HG03025 (cell line): ENCODE measurements around the gene LMX1A.

ENCODE experiments used
- ATAC-seq: cut with Tn5 transposase; IDR thresholded peaks from one replicate; pipeline ENCODE4 v1.9.1; 2021; ENCODE audit warnings: mild to moderate bottlenecking, moderate library complexity; ENCODE audit not compliant: unreplicated experiment, low FRiP score

LMX1A gene

GRCh38 chr1:165228111-165228655, 128.3 kb downstream of the LMX1A start:
- no peak for ATAC-seq

- ATAC-seq = no peak
These were observed 130.2 kb downstream of the LMX1A start for GRCh38 chr1:165226326-165226725.

DNA sequence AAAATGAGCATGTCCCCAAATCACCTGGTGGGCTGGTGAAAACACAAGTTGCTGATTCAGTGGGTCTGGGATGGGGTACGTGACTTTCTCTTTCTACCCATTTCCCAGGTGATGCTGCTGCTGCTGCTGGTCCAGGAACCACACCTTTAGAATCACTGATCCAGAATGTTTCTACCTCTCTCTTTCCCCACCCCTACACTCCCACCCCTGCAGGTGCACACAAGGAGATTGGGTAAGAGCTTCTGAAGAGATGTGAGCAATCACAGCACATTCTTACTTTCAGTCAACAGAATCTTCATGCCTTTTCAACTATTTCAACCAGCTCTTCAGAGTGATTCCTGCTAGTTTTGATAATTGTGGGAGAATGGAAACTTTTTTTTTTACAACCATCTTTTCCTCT, 130.9 kb downstream of the LMX1A start:
- ATAC-seq = no peak

- ATAC-seq = no peak
These were observed 131.5 kb downstream of the LMX1A start for GRCh38 chr1:165225062-165225461.

DNA sequence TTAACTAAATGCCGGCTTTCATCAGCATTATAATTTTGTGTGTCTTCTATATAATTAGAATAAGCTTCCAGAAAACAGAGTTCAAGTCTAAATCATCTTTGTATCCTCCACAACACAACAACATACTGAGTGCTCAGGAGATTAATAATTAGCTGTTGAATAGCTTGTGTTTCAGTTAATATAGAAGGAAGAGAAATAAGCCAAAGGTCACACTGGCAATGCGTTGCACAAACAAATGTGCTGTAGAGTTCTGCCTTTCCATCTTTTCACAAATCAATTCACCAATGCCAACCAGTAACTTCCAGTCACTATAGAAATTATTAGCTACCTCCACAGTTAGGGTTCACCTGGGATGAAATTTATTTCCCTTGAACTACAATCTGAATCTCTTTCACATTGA, 132.0 kb downstream of the LMX1A start:
- no peak for ATAC-seq

- ATAC-seq = no peak
These were observed 133.9 kb downstream of the LMX1A start for GRCh38 chr1:165222580-165222979.

- ATAC-seq = no peak
These were observed 137.8 kb downstream of the LMX1A start for GRCh38 chr1:165218731-165219130.

GRCh38 chr1:165217958-165218357, 138.6 kb downstream of the LMX1A start:
- ATAC-seq = no peak

DNA sequence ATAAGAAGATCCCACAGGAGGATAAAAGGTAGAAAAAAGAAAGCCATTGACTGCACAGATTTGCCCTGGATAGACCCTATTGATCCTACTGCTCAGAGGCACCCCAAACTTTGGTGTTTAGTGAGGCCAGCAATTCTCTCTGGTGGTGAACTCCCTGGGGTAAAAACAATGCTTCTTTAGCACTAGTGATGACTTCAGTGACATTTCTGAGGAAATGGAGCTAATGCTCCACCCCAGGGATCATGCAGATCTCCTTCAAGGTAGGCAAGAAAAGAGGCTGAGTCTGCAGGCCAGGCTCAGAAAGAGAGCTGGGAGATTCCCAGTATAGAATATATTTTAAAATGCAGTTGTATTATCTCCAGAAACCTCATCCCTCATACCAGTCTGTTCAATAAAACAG, 140.3 kb downstream of the LMX1A start:
- ATAC-seq = no peak

GRCh38 chr1:165215676-165216075, 140.8 kb downstream of the LMX1A start:
- ATAC-seq = no peak

DNA sequence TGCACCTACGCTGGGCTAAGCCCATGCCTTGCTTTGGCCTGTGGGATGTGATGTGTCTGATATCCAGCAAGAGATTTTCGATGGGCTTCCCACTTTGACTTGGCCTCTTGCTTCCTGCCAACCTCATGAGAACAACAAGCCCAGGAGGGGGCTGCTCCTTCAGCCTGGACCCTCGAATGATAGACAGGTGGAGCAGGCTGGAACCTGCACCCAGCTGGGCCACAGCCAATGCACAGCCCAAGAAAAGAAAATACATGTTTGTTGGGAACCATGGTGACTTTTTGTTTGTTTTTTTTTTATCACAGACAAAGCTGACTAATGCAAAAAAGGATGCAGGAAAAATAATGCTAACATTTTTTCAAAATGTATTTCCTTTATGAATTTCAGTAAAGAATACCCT, 144.3 kb downstream of the LMX1A start:
- ATAC-seq = no peak

- no peak for ATAC-seq
These were observed 148.5 kb downstream of the LMX1A start for GRCh38 chr1:165207853-165208515.

DNA sequence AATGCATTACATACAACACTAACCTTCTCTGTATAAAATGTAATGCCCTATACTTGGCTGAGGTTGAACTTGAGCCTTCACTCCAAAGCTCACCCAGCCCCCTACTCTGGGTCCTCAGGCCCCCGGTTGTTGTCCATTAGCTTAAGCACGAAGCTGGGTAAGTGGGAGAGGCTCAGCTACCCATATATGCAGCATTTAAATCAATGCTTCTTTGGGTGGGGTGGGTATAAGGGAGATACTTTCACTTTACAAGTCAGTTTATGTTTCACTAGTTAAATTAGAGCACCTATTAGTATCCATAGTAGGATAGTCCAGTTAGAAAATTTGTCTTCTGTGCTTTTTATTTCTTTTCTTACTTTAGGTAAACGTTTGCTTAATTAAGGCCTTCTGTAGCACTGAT, 151.4 kb downstream of the LMX1A start:
- ATAC-seq = no peak

DNA sequence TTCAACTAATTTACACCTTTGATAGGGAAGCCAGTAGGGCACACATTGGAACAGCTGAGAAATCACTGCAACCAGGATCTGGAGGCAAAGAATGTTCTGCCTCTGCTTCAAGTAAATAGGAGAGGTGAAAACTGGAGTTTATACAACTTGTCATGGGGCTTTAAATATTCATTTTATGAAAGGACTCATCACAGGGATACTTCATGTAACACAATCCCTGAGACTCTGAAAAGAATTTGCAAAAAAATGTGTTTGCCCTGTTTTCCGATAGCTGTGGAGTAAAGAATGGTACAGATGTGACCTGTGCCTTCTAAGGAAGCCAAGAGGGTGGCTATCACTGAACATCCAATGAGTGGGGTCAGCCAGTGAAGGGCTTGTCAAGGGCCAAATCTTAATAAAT, 152.0 kb downstream of the LMX1A start:
- ATAC-seq = no peak

GRCh38 chr1:165191087-165191486, 165.4 kb downstream of the LMX1A start:
- no peak for ATAC-seq

DNA sequence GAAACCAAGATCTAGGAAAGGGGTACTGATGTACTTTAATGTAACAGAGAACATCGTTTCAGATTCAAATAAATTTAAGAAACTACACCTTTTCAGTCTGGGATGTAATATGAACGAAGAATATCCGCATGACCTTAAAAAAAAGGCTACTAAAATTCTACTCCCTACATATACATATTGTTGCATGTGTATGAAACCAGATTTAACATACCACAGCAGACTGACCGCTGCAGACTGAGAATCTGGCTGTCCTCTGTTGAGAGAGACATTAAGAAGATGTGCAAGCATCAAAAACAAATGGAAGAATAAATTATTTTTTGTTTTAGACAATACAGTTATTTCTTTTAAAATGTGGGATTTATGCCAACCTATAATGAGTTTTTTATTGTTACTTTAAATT, 166.6 kb downstream of the LMX1A start:
- ATAC-seq = no peak

- no peak for ATAC-seq
These were observed 167.5 kb downstream of the LMX1A start for GRCh38 chr1:165189011-165189410.

DNA sequence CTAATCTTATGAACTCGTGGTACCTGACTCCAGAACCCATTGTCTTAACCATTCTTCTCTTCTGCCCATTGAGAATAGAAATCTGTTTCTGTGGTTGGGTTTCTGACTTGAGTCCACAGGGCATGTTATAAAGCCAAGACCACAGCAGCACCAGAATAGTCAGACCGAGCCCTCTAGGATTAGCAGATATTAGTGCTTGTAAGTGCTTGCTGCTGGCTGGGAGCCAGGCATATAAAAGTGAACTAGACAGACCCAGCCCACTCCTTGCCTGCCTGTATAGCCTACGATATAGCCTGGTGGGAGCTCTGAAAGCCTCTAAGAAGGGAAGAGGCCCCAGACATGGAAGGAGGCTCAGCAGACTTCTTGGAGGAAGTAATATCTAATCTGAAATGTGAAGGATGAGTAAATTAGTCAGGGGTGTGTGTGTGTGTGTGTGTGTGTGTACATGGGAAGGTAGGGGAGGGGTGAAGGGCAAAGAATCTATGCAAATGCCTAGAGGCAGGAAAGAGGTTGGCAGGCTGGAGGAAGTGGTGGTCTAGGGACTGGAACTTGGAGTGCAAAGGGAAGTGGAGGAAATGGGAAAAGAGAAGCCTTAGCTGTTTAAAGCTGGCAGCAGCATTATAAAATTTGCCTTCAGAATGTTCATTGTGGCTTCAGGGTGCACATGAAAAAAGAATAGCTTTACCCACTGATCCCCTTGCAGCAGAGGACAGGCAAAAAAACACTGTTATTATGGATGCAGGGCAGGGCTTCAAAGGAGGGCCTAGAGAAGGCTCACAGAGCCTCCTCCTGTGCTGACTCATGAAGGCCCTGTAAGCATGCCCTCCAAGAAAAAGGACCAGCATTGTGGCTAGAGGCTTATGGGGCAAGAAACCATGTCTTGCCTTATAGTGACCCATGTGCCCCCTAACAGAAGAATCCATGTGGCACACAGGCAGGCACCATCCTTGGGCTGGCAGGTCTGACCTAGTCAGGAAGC, 169.2 kb downstream of the LMX1A start:
- no peak for ATAC-seq

DNA sequence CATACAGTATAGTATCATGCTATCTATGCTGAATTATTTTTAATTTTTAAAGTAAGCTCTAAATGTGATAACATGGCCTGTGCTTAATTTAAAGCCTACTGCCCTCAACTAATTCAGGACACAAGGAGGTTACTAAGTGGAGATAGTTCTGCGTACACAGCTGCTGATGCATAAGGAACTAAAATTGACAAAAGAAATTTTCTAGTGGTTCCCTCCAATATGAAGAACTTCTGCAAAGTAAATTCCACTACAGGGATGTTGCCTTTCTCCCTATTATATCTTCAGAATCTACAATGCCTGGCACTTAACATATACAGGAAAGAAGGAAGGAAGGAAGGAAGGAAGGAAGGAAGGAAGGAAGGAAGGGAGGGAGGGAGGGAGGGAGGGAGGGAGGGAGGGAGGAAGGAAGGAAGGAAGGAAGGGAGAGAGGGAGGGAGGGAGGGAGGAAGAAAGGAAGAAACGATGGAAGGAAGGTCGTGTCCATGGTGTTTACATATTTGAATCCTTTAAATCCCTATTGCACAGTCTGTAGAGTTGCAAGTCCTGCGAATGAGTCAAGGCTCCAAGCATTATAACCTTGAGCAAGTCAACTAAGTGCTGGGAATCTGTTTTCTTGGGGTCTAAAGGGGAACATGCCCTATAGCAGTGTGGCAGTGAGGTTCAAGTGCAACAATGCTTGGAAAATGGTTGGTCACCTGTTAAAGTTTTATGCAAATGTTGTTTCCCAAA, 171.2 kb downstream of the LMX1A start:
- no peak for ATAC-seq

DNA sequence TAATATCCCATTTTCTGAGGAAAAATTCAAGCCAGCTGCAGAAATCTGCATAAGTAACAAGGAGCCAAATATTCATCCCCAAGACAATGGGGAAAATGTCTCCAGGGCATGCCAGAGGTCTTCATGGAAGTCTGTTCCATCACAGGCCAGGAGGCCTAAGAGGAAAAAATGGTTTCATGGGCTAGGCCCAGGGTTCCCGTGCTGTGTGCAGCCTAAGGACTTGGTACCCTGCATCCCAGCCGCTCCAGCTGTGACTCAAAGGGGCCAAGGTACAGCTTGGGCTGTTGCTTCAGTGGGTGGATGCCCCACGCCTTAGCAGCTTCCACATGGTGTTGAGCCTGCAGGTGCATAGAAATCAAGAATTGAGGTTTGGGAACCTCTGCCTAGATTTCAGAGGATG, 173.5 kb downstream of the LMX1A start:
- no peak for ATAC-seq

GRCh38 chr1:165179306-165179705, 177.2 kb downstream of the LMX1A start:
- ATAC-seq = no peak
